HG03520 (cell line): ENCODE results near the gene CPNE1.
"Not testable (repeated sequence)": the region's sequence is repeated elsewhere in the genome, so short reads cannot be mapped to it uniquely, and the experiment has no call there.

ENCODE experiments used
- ATAC-seq: cut with Tn5 transposase; IDR thresholded peaks from one replicate; pipeline ENCODE4 v1.9.1; 2021; ENCODE audit warnings: mild to moderate bottlenecking, moderate library complexity; ENCODE audit not compliant: unreplicated experiment

The CPNE1 gene

DNA sequence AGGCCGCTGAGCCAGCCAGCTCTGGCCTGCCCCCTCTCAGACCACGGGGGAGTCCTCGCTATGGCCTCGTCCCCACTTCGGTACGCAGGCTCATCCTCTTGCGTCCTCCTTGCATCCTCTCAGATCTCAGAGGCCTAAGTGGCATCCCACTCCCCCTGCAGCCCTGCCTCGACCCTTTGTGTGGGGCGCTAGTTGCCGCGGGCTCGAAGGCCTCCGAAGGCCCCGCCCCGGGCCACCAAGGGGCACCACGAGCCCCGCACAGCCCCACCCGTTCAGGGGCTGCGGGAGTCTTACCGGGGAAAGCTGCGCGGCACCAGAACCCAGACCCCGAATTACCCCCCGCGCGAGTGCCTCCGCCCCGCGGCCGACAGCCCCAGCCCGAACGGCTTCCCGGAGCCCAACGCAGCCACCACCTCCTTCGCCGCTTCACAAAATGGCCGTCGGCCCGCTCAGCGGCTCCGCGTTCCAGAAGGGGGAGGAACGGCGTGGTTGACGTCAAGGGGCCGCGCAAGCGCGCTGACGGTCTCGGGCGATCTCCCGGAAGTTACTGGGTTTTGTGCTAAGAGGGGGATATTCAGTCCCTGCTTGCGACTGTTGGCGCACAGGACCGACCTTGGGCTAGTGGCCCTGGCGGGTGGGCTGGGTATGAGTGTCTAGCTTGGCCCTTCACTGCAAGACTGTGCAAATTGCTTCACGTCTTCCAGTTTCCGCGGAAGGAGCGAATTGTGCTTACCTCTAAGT is at the start of gene CPNE1, which contains the start of gene RBM12:
TSS of gene CPNE1 (minus strand) at position 435 of the 741 bp plus-strand sequence. CDS start 31,977 bp downstream, outside the sequence.
TSS of gene RBM12 (minus strand) at position 435 of the 741 bp plus-strand sequence. CDS start 9,578 bp downstream, outside the sequence.
- peak; percentile 69 for ATAC-seq

DNA sequence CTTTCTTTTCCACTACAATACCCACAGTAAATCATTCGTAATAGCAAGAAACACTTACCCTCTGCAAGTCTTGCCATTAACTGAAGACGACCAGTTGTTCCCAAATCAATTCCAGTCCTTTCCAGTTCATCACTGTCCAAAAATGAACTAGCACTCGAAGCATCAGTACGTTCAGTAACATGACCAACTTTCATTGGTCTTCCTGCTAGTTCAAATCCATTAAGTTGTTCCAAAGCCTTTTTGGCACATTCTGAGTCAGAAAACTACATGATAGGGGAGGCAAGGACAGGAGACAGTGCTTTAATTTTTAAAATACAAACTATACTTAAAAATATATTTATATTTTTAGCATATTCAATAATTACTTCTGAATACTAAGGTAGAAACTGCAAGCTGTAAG is 49.4 kb upstream of the CPNE1 start:
- no peak for ATAC-seq

DNA sequence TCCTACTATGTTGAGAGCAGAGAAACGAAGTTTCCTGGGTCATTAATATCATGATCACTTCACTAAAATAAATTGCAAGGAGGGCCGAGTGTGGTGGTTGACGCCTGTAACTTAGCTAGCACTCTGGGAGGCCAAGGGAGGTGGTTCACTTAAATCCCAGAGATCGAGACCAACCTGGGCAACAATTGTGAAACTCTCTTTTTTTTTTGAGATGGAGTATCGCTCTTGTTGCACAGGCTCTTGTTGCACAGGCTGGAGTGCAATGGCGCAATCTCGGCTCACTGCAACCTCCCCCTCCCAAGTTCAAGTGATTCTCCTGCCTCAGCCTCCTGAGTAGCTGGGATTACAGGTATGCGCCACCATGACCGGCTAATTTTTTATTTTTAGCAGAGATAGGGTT is 48.4 kb upstream of the CPNE1 start:
- ATAC-seq = not testable (repeated sequence)

DNA sequence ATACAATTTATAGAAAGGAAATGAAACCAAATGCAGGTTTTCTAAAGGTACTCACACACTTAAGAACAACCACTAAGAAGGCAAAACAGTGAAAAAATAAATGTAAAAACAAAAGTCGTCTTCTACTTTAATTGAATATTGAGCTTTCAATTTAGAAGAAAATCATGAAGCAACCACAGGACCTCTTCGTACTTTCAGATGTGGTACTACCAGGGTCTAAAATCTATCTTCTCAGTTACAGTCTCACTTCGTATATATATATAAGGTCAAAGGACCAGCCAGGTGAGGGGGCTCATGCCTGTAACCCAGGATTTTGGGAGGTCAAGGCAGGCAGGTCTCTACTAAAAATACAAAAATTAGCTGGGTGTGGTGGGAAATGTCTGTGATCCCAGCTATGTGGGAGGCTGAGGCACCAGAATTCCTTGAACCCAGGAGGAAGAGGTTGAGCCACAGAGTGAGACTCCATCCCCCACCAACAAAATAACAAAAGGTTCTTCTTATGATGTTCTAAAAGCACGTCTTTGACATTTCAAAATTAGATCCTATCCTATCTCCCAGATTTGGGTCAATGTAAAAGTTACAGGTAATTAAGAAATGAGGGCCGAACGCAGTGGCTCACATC is 47.0 kb upstream of the CPNE1 start:
- ATAC-seq = no peak

DNA sequence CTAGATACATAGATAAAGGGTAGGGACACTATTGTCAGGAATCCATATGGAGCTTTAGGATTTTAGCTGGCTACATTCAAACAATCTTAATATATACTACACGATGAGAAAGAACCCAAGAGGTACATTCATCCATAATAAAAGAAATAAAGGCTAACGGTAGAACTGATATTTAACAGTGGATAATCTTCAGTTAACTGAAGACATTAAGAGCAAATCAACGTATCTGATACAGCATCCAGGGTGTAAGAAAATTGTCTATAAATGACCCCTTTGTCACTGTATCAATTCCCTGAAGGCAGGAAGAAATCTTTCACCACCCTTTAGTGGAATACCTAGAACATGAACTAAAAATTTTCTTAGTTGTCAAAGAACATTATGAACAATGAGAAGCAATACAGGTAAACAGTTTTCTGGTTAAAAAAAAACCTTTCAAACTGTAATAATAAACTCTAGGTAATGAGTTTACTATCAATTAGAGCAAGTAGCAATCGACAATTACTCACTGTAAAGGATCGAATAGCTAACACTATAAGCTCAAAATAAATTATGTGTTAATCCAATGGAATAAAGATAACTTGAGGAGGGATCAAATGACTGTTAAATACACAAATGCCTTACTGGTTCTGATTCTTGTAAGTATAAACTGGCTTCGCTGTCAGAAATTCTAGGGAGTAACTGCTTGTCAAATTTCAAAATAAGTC is 46.3 kb upstream of the CPNE1 start:
- no peak for ATAC-seq

DNA sequence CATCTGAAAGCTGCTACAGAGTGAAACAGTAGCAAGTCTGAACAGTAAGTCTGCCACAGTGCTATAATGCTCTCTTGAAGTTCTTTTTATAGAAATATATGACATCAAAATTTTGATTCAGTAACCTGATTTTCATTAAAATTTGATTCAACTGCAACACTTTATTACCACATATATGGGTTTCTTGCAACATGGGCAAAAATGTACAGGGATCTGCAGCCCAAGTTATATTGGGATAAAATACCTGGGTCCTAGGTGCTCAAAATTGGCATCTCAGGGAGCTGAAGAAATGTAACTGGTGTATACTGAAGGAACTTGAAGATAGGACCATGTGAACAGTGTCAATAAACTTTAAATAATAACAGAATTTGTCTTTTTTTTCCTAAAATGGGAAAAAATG is 45.3 kb upstream of the CPNE1 start:
- ATAC-seq = no peak

DNA sequence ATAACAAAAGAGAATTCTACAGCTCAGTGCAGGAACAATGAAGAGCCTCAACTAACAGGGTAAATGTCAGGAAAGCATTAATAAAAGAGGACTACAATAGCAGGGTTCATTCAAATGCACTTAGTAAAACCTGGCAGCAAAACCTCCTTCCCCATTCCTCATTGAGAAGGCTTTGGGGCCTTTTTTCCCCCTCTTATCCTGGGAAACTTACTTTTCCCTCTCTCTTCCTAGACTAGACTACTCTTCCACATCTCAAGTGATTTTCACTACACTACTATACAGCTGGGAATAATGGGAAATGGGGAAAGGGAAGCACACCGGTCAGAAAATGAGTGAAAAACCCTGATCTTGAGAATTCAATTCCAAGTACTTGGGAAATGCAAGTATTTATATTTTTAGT is 44.6 kb upstream of the CPNE1 start:
- no peak for ATAC-seq

DNA sequence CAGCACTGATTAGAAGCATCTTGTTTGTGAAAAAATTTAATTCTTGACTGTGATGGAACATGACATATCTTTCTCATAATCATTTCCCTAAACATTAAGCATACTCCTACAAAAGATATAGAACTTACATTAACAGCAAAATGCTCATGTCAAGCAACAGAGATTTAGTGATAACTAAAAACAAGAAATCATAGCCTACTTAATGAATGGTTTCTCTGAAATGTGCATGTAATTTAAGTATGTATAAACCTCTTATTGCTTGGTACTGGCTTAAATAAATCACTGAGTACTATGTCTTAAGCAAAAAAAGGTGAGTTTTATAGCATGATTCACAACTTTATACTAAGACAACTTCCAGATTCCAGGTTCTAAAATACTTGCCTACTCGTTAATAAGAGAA is 43.8 kb upstream of the CPNE1 start:
- no peak for ATAC-seq

DNA sequence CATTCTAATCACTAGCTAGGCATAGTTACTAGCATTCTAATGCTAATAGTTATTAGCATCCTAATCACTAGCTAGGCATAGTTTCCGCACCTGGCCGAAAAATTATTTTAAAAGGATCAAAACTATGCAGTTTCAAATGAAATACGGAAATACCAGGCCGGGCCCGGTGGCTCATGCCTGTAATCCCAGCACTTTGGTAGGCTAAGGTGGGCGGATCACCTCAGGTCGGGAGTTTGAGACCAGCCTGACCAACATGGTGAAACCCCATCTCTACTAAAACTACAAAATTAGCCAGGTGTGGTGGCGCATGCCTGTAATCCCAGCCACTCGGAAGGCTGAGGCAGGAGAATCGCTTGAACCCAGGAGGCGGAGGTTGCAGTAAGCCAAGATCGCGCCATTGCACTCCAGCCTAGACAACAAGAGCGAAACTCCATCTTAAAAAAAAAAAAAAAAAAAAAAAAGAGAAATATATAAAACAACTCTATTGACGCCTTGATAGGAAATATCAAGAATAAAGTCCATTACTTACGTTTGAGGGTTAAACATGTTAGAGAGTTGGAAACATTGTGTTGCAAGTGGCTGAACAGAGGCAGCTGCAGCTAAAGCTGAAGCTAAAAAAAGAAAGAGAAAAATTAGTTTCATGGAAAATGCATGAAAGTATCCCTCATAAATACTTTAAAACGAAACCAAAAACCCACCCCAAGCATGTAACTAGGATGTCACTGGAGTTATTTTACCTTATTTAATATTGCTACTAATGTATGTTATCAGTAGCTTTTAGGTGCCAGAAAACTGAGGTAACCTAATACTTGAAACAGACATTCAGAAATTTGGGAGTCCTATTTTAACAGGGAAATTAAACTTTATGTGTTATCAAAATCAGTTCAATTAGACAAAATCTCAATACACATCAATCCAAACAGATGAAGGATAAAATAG is 42.2 kb upstream of the CPNE1 start:
- not testable (repeated sequence) for ATAC-seq

DNA sequence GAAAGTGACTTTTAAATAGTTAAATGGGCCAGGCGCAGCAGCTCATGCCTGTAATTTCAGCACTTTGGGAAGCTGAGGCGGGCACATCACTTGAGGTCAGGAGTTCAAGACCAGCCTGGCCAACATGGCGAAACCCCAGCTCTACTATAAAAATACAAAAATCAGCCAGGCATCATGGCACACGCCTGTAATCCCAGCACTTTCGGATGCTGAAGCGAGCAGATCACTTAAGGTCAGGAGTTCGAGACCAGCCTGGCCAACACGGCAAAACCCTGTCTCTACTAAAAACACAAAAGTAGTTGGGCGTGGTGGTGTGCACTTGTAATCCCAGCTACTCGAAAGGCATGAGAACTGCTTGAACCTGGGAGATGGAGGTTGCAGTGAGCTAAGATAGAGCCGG is 41.2 kb upstream of the CPNE1 start:
- ATAC-seq = not testable (repeated sequence)

DNA sequence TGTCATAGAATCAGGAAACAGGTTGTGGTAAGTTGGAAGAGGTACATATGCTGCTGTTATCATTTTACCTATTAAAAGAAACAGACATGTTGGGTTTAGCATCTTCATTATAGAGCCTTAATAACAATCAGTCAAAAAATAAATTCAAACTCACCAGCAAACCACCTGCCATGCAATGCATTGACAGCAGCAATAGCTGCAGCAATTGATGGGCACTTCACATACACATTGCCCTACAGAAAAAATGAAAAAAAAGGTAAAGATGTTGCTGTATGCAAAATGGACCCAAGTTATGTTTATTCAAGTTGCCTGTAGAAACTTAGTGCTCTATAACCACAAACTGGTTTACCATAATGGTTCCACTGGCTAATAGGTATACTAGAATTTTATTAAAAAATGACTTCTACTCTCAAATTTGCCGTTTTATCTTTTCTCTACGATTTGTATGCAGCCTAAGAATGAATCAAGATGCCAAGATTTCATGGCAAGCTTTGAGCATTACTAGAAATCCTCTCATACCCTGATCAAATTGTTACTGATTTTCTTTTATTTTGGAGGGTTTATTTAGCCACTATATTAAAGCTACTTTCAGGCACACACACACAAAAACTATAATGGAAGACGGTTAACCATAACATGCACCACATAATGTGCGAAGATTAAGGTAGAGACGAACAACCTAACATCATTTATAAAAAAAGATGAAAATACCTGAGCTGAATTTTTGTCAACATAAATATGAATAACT is 40.0 kb upstream of the CPNE1 start:
- ATAC-seq = no peak

DNA sequence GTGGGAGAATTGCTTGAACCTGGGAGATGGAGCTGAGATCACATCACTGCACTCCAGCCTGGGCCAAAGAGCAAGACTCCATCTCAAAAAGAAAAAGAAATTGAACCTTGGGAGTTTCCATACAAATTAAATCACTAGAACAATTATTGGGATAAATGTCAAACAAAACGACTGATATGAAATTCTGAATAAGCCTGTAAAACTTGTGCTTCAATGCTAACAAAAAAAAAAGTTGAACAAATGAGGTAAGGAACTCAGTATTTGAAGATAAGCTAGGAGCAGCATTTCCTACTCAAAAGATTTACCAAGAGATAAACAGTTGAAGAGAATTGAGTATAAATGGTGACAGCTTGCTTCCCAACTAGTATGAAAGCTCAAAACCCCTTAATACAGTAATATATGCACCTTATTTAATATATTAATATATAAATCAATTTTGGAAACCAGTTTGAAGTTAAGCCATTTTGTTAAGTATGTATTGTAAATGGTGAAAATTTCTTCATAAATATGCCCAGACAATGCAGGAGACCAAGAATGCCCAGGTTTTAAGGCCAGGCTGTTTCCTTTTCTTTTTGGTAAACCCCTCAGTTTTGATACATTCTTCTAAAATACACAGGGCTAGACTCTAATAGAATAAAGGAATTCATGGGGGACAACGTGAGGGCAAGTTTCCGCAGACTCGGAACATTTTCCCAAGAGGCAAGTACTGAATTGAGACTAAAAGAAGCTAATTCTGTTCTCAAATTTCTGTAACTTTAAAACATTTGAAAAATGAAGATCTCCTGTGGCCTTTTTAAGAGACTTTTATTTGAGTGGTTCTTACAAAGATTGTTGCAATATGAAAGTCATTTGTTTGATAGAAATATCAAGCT is 38.4 kb upstream of the CPNE1 start:
- ATAC-seq = no peak

DNA sequence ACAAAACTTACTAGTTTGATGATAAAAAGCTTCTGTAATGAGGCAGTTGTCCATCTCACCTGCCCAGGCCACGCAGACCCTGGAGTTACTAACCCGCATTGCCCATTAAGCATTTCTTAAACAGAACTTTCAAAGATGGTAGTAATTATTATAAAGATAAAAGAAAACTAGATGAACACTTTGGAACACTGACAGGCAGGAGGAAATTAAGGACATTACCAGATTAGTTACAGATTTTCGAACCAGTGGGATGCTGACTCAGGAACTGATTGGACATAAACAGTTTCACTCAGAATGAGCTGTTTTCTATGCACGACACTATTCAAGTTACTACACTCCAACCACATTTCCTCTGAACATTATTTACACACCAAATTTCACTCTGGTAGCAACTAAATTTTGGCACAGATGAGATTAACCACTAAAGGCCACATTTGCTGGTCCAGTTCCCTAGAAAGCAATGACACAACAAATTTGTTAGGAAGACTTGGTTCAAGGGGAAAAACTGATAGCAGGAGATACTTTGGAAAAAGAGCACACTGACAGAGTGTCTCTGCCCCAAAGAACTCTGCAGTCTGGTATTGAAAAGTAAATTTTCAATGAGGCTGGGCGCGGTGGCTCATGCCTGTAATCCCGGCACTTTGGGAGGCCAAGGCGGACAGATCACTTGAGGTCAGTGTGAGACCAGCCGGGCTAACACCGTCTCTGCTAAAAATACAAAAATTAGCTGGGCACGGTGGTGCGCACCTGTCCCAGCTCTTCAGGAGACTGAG is 37.5 kb upstream of the CPNE1 start:
- no peak for ATAC-seq

DNA sequence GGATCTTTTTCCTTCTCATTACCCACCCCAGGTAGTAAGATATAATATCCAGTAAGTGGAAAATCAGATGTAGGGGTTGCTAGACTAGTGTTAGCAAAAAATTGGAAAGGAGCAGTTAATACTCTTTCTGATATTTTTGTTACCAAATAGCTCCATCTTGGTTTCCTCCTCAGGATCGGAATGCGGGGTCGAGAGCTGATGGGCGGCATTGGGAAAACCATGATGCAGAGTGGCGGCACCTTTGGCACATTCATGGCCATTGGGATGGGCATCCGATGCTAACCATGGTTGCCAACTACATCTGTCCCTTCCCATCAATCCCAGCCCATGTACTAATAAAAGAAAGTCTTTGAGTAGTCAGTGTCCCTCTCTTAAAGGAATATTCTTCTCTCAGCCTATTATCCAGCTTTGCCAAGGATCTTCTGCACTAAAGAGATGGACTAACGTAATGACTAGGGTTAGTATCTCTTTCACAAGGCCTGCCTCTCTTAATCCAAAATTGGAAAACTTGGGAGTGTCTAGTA is 36.0 kb upstream of the CPNE1 start:
- ATAC-seq = no peak

DNA sequence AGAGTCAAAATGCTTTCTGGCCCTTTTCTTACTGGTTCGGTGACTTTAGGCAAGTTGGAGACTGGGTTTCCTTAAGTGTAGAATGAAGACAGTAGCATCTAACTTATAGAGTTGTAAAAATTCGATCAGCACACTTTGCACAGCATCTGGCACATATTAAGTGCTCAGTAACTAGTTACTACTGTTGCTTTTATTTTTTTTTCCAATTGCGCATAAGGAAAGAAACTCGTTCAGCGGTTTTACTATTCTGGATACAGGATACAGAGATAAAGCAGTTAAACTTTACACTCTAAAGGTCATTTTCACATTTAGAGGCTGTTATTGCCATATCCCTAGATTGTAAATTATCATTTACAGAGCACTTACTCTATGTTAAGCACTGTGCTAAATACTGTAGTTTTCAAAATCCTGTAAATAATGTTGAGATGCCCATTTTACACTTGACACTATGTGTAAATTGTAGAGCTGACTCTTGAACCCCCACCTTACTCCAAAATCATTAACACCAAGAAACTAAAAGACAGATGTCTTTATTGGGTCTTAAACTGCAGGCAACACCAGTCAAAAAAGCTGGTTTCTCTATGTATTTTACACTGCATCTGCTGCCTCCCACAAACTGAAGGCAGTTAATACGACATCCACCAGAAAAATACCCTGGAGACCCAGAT is 35.4 kb upstream of the CPNE1 start:
- ATAC-seq = no peak

DNA sequence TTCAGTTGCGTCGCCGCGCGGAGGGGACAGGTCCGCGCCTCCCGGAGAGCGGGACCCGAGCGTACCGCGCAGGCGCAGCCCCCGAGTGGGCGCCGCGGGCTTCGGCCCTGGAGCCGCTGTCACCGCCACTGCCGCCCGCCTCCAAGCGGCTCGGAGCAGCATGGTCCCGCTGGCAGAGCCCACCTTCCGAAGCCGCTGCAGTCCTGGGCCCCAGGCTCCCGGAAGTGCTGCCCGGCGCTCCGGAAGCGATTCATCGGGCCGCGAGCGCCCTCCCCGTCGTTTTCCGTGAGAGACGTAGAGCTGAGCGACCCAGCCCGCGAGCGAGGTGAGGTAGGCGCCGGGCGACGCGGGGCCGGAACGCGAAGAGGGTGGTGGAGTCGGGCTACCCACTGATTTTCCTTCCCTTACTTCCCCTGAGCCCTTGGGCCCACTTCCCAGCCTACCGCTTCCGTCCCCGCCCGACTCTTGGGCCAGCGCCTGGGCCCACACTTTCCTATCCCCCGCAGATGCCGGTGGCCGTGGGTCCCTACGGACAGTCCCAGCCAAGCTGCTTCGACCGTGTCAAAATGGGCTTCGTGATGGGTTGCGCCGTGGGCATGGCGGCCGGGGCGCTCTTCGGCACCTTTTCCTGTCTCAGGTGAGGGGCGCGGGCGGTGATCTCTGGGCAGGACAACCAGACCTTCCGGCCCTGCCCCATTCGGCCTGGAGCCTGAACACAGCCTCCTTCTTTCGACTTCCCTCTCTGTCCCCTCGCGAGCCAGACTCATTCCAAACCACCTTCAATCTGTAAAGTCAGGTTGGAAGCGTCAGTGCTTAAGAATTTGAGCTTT is 34.6 kb upstream of the CPNE1 start, which contains the start of the genes NFS1 and ROMO1:
TSS of gene NFS1 (minus strand) at position 226 of the 830 bp plus-strand sequence. CDS start at position 162, 64 bp downstream.
TSS of gene ROMO1 (plus strand) at position 279 of the 830 bp plus-strand sequence. CDS start at position 507, 228 bp downstream.
- ATAC-seq = peak; percentile 71
